SU-DHL-6 (cell line): ENCODE results near the gene SLX4IP.
A peak's percentile ranks its signal among the peaks of the same experiment; 100 is the strongest.

ENCODE experiments used
- H2AFZ ChIP-seq: fragments of 200-600 bp; sonication (generic); 2 replicates; pipeline ENCODE4 v1.6.1; 2014; ENCODE audit warnings: low read depth, mild to moderate bottlenecking, moderate library complexity, mixed read lengths, antibody characterized with exemption, low read length; ENCODE audit not compliant: severe bottlenecking
- H3F3A ChIP-seq: fragments of 200-600 bp; shearing (Covaris generic); 2 replicates; pipeline ENCODE4 v1.6.0; 2016; ENCODE audit warnings: antibody characterized with exemption, mild to moderate bottlenecking; ENCODE audit not compliant: insufficient read depth
- H3K27ac ChIP-seq: fragments of 200-600 bp; sonication (generic); 2 replicates; pipeline ENCODE4 v1.5.1; 2016; ENCODE audit warnings: low read depth, mild to moderate bottlenecking, low read length, moderate library complexity, mixed read lengths
- H3K27me3 ChIP-seq: fragments of 200-600 bp; sonication (generic), shearing (Covaris generic); 2 replicates; pipeline ENCODE4 v1.6.0; 2014; ENCODE audit warnings: mild to moderate bottlenecking, low read length
- H3K36me3 ChIP-seq: fragments of 200-600 bp; sonication (generic); 2 replicates; pipeline ENCODE4 v1.6.1; 2014; ENCODE audit warnings: mild to moderate bottlenecking, low read length, mixed read lengths
- H3K4me2 ChIP-seq: fragments of 300-600, 200-600 bp; shearing (Covaris generic), sonication (generic); 2 replicates; pipeline ENCODE4 v1.6.0; 2014; ENCODE audit warnings: low read length, low read depth, mild to moderate bottlenecking; ENCODE audit not compliant: poor library complexity, severe bottlenecking
- H3K4me3 ChIP-seq: fragments of 200-600 bp; sonication (generic); 2 replicates; pipeline ENCODE4 v1.5.1; 2014; ENCODE audit warnings: antibody characterized with exemption, low read length, mild to moderate bottlenecking, mixed read lengths; ENCODE audit not compliant: insufficient read depth, poor library complexity, severe bottlenecking
- H3K79me2 ChIP-seq: fragments of 200-600 bp; sonication (generic); 2 replicates; pipeline ENCODE4 v1.6.1; 2014; ENCODE audit warnings: mild to moderate bottlenecking, low read length, moderate library complexity; ENCODE audit not compliant: insufficient read depth
- H3K9ac ChIP-seq: fragments of 200-600 bp; sonication (generic); 2 replicates; pipeline ENCODE4 v1.7.0; 2014; ENCODE audit warnings: mild to moderate bottlenecking, low read length
- H3K9me2 ChIP-seq: fragments of 200-600 bp; sonication (generic); replicated peaks from 2 replicates; pipeline ENCODE4 v1.6.1; 2014; ENCODE audit warnings: low read length; ENCODE audit not compliant: insufficient read depth
- H3K9me3 ChIP-seq: fragments of 200-600 bp; sonication (generic); 2 replicates; pipeline ENCODE4 v1.6.1; 2014; ENCODE audit warnings: low read length, mixed read lengths; ENCODE audit not compliant: insufficient read depth
- H4K20me1 ChIP-seq: fragments of 200-600 bp; sonication (generic); 2 replicates; pipeline ENCODE4 v1.6.1; 2014; ENCODE audit warnings: low read depth, mild to moderate bottlenecking, antibody characterized with exemption, low read length, moderate library complexity, mixed read lengths
- CTCF ChIP-seq: fragments of 200-600 bp; sonication (generic); IDR thresholded peaks from one replicate; pipeline ENCODE4 v1.5.1; 2017; ENCODE audit warnings: antibody characterized with exemption, mild to moderate bottlenecking, low read length, moderate library complexity; ENCODE audit not compliant: insufficient read depth, poor library complexity, severe bottlenecking
- EZH2phosphoT487 ChIP-seq: fragments of 200-600 bp; sonication (generic), shearing (Covaris generic); conservative IDR thresholded peaks from 2 replicates; pipeline ENCODE4 v1.6.1; 2018; ENCODE audit warnings: mild to moderate bottlenecking, antibody characterized with exemption, low read length, moderate library complexity, mixed read lengths

The SLX4IP gene

GRCh38 chr20:10670501-10671220, 235.6 kb downstream of the SLX4IP start:
- Histone ChIP-seq H3K27ac (0 out of 2 replicates have a peak overlapping the region, but pooled peaks have one; percentile 5), H3K79me2 (no peaks in the 10 kb centered on the region), H3K4me2 (peak overlapping the region; percentile 36), H3K9ac (no peak overlapping the region), H3K36me3 (no peaks in the 10 kb centered on the region), H3F3A (peaks cover 5% of the 10 kb centered on the region; the same call in 1 of the 2 replicates), H3K27me3 (no peaks in the 10 kb centered on the region), H2AFZ (peak overlapping the region; percentile 29), H4K20me1 (no peaks in the 10 kb centered on the region), H3K9me3 (no peaks in the 10 kb centered on the region), H3K9me2 (no peaks in the 10 kb centered on the region), H3K4me3 (no peak overlapping the region)
- no peak for TF ChIP-seq EZH2phosphoT487
- no peak for TF ChIP-seq CTCF

GRCh38 chr20:10671221-10671918, 236.3 kb downstream of the SLX4IP start:
- no peak overlapping the region for H2AFZ ChIP-seq
- H3K27me3 ChIP-seq, result no peaks in the 10 kb centered on the region
- H3K9me3 ChIP-seq, result no peaks in the 10 kb centered on the region
- H3K79me2 ChIP-seq, result no peaks in the 10 kb centered on the region
- peaks cover 5% of the 10 kb centered on the region; the same call in 1 of the 2 replicates for H3F3A ChIP-seq
- H3K36me3 ChIP-seq, result no peaks in the 10 kb centered on the region
- no peaks in the 10 kb centered on the region for H4K20me1 ChIP-seq
- H3K4me3 ChIP-seq, result no peak overlapping the region
- peak overlapping the region; percentile 36 for H3K4me2 ChIP-seq
- H3K9ac ChIP-seq, result no peak overlapping the region
- TF ChIP-seq CTCF, result peak; percentile 27
- TF ChIP-seq EZH2phosphoT487, result no peak
- 0 out of 2 replicates have a peak overlapping the region, but pooled peaks have one; percentile 5 for H3K27ac ChIP-seq
- H3K9me2 ChIP-seq, result no peaks in the 10 kb centered on the region

GRCh38 chr20:10671919-10672623, 237.0 kb downstream of the SLX4IP start:
- no peaks in the 10 kb centered on the region for H3K79me2 ChIP-seq
- peak overlapping the region; percentile 60 for H3K4me3 ChIP-seq
- peaks cover 5% of the 10 kb centered on the region; the same call in 1 of the 2 replicates for H3F3A ChIP-seq
- no peaks in the 10 kb centered on the region for H3K9me3 ChIP-seq
- H3K27ac ChIP-seq, result no peak overlapping the region
- H2AFZ ChIP-seq, result no peak overlapping the region
- no peaks in the 10 kb centered on the region for H3K9me2 ChIP-seq
- no peaks in the 10 kb centered on the region for H3K27me3 ChIP-seq
- H3K9ac ChIP-seq, result no peak overlapping the region
- TF ChIP-seq EZH2phosphoT487 (no peak), CTCF (no peak)
- peak overlapping the region; percentile 80 for H3K4me2 ChIP-seq
- H4K20me1 ChIP-seq, result no peaks in the 10 kb centered on the region
- no peaks in the 10 kb centered on the region for H3K36me3 ChIP-seq
